SU-DHL-6 (cell line): ENCODE measurements around the gene GINS3.

Source experiments
- EZH2phosphoT487 ChIP-seq: fragments of 200-600 bp; sonication (generic), shearing (Covaris generic); conservative IDR thresholded peaks from 2 replicates; pipeline ENCODE4 v1.6.1; 2018; ENCODE audit warnings: mild to moderate bottlenecking, antibody characterized with exemption, low read length, moderate library complexity, mixed read lengths
- TF ChIP-seq, protein P1 (sequence below): fragments of 200-600 bp; sonication (generic); IDR thresholded peaks from one replicate; pipeline ENCODE4 v1.5.1; 2017; ENCODE audit warnings: antibody characterized with exemption, mild to moderate bottlenecking, low read length, moderate library complexity; ENCODE audit not compliant: insufficient read depth, poor library complexity, severe bottlenecking

DNA sequence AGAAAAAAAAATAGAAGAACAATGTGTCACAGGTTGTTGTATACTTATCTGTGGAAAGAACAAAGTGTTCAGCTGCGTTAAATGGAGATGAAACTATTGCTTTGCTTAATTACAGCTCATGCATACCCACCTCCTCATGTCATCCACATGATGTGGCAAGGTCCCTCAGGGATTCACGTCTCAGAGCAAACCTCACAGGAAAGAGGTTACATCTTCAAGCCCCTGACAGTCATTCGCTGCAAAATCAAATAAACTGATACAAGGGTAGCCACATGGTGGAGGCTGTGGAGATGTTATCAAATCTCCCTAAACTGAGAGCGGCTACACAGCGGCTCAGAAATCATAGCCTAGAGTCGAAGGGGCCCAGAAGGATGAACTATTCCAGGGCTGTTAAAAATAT, 21.1 kb downstream of the GINS3 start:
- TF ChIP-seq, protein P1, sequence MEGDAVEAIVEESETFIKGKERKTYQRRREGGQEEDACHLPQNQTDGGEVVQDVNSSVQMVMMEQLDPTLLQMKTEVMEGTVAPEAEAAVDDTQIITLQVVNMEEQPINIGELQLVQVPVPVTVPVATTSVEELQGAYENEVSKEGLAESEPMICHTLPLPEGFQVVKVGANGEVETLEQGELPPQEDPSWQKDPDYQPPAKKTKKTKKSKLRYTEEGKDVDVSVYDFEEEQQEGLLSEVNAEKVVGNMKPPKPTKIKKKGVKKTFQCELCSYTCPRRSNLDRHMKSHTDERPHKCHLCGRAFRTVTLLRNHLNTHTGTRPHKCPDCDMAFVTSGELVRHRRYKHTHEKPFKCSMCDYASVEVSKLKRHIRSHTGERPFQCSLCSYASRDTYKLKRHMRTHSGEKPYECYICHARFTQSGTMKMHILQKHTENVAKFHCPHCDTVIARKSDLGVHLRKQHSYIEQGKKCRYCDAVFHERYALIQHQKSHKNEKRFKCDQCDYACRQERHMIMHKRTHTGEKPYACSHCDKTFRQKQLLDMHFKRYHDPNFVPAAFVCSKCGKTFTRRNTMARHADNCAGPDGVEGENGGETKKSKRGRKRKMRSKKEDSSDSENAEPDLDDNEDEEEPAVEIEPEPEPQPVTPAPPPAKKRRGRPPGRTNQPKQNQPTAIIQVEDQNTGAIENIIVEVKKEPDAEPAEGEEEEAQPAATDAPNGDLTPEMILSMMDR: no peak
- TF ChIP-seq EZH2phosphoT487: no peak
